Immature natural killer cell (primary cell): ENCODE results near the gene AK5. TPM values are rescaled to one million over a fixed set of nuclear protein-coding genes. Genes with fewer than 3 reads are reported as not detected.
"Not testable (repeated sequence)": the region's sequence is repeated elsewhere in the genome, so short reads cannot be mapped to it uniquely, and the experiment has no call there.

ENCODE experiments used
- DNase-seq, 3 donors: peaks; one replicate each; pipeline ENCODE4 v3.0.0; 2022; ENCODE audit warnings: mixed read lengths in 1 of 3
- H3K27ac Mint-ChIP-seq, 6 donors: one replicate each; pipeline ENCODE4 v1.8.0; 2020; ENCODE audit warnings: mixed read lengths in 6 of 6, mild to moderate bottlenecking in 5 of 6, inconsistent platforms in 4 of 6, moderate library complexity in 3 of 6
- H3K27me3 Mint-ChIP-seq, 3 donors: one replicate each; pipeline ENCODE4 v1.8.0; 2020 to 2021; ENCODE audit warnings: low read depth in 3 of 3, mild to moderate bottlenecking in 3 of 3, mixed read lengths in 3 of 3, moderate library complexity in 3 of 3, inconsistent platforms in 1 of 3
- H3K36me3 Mint-ChIP-seq, 3 donors: one replicate each; pipeline ENCODE4 v1.8.0; 2020; ENCODE audit warnings: mixed read lengths in 3 of 3, inconsistent platforms in 2 of 3, mild to moderate bottlenecking in 2 of 3
- H3K4me1 Mint-ChIP-seq, 2 donors: one replicate each; pipeline ENCODE4 v1.8.0; 2020; ENCODE audit warnings: inconsistent platforms in 2 of 2, mild to moderate bottlenecking in 2 of 2, mixed read lengths in 2 of 2, moderate library complexity in 1 of 2
- H3K4me3 Mint-ChIP-seq, 5 donors: one replicate each; pipeline ENCODE4 v1.8.0; 2020; ENCODE audit warnings: mild to moderate bottlenecking in 5 of 5, mixed read lengths in 5 of 5, inconsistent platforms in 3 of 5, moderate library complexity in 3 of 5
- H3K9me3 Mint-ChIP-seq, 6 donors: one replicate each; pipeline ENCODE4 v1.8.0; 2020; ENCODE audit warnings: mild to moderate bottlenecking in 6 of 6, mixed read lengths in 6 of 6, inconsistent platforms in 4 of 6, moderate library complexity in 3 of 6
- polyA plus RNA-seq, 3 donors: library from polyadenylated mRNA; unstranded; fragments of 300-500 nt; fragmentation: Illumina TruSeq; gene quantifications; one replicate each; pipeline ENCODE4 v1.2.3, GENCODE V29; 2021

The AK5 gene
- polyA plus RNA-seq, 3 donors from 2014 or later: 6.3 to 18.8 (median 13.6) TPM

GRCh38 chr1:77416692-77417450, 135.1 kb downstream of the AK5 start:
- H3K27ac Mint-ChIP-seq: no peak overlapping the region
- H3K27me3 Mint-ChIP-seq: peaks cover 5 to 17% (median 11%) of the 10 kb centered on the region in 3 donors
- H3K9me3 Mint-ChIP-seq: peaks cover 0 to 1% (median 0%) of the 10 kb centered on the region in 6 donors
- peaks cover 46 to 56% of the 10 kb centered on the region in 2 donors for H3K4me1 Mint-ChIP-seq
- H3K36me3 Mint-ChIP-seq: peaks cover 0 to 33% (median 8%) of the 10 kb centered on the region in 3 donors
- no peak for DNase-seq
- no peak overlapping the region for H3K4me3 Mint-ChIP-seq

GRCh38 chr1:77418055-77418454, 136.2 kb downstream of the AK5 start:
- DNase-seq, H3K27ac Mint-ChIP-seq, H3K4me3 Mint-ChIP-seq, H3K9me3 Mint-ChIP-seq: not testable (repeated sequence)
- peaks cover 46 to 57% of the 10 kb centered on the region in 2 donors for H3K4me1 Mint-ChIP-seq
- peaks cover 0 to 28% (median 5%) of the 10 kb centered on the region in 3 donors for H3K36me3 Mint-ChIP-seq
- H3K27me3 Mint-ChIP-seq: peaks cover 5 to 14% (median 8%) of the 10 kb centered on the region in 3 donors

- Mint-ChIP-seq H3K4me1 (peaks cover 43 to 47% of the 10 kb centered on the region in 2 donors), H3K4me3 (peak overlapping the region; percentile 12 to 71 (median 60)), H3K36me3 (peaks cover 13 to 44% (median 17%) of the 10 kb centered on the region in 3 donors), H3K27ac (peak overlapping the region in 5 of 6 donors; percentile 1 to 81 (median 8)), H3K9me3 (peaks cover 0 to 8% (median 2%) of the 10 kb centered on the region in 6 donors), H3K27me3 (peaks cover 3 to 5% (median 3%) of the 10 kb centered on the region in 3 donors)
- peak; percentile 19 to 38 (median 34) for DNase-seq
Observed at GRCh38 chr1:77421504-77422233, 139.8 kb downstream of the AK5 start.

- no peak overlapping the region for H3K27ac Mint-ChIP-seq
- H3K4me3 Mint-ChIP-seq: no peak overlapping the region
- H3K27me3 Mint-ChIP-seq: peaks cover 0 to 2% (median 0%) of the 10 kb centered on the region in 3 donors
- DNase-seq: no peak
- H3K4me1 Mint-ChIP-seq: peaks cover 42 to 43% of the 10 kb centered on the region in 2 donors
- peaks cover 0 to 14% (median 7%) of the 10 kb centered on the region in 6 donors for H3K9me3 Mint-ChIP-seq
- H3K36me3 Mint-ChIP-seq: peaks cover 13 to 34% (median 14%) of the 10 kb centered on the region in 3 donors
Observed at GRCh38 chr1:77424236-77424635, 142.4 kb downstream of the AK5 start.

GRCh38 chr1:77428068-77428467, 146.2 kb downstream of the AK5 start:
- no peak overlapping the region for H3K4me3 Mint-ChIP-seq
- H3K27me3 Mint-ChIP-seq: no peaks in the 10 kb centered on the region
- H3K36me3 Mint-ChIP-seq: peaks cover 12 to 24% (median 13%) of the 10 kb centered on the region in 3 donors
- no peak for DNase-seq
- peaks cover 6 to 15% of the 10 kb centered on the region in 2 donors for H3K4me1 Mint-ChIP-seq
- H3K27ac Mint-ChIP-seq: no peak overlapping the region
- H3K9me3 Mint-ChIP-seq: peaks cover 0 to 14% (median 7%) of the 10 kb centered on the region in 6 donors

GRCh38 chr1:77430966-77431690, 149.3 kb downstream of the AK5 start:
- Mint-ChIP-seq H3K9me3 (peaks cover 0 to 14% (median 5%) of the 10 kb centered on the region in 6 donors), H3K36me3 (peaks cover 2 to 16% (median 11%) of the 10 kb centered on the region in 3 donors), H3K4me1 (peaks cover 20 to 27% of the 10 kb centered on the region in 2 donors), H3K4me3 (no peak overlapping the region), H3K27me3 (no peaks in the 10 kb centered on the region), H3K27ac (no peak overlapping the region)
- DNase-seq: peak; percentile 54 to 65 (median 65)

- peak overlapping the region in 4 of 6 donors; percentile 6 to 87 (median 52) for H3K27ac Mint-ChIP-seq
- peaks cover 43 to 45% of the 10 kb centered on the region in 2 donors for H3K4me1 Mint-ChIP-seq
- peaks cover 0 to 17% (median 9%) of the 10 kb centered on the region in 3 donors for H3K36me3 Mint-ChIP-seq
- no peak for DNase-seq
- H3K9me3 Mint-ChIP-seq: peaks cover 0 to 2% (median 0%) of the 10 kb centered on the region in 6 donors
- H3K27me3 Mint-ChIP-seq: no peaks in the 10 kb centered on the region
- H3K4me3 Mint-ChIP-seq: no peak overlapping the region
Observed at GRCh38 chr1:77433934-77434333, 152.1 kb downstream of the AK5 start.

GRCh38 chr1:77434967-77435366, 153.1 kb downstream of the AK5 start:
- Mint-ChIP-seq H3K27ac (peak overlapping the region; percentile 65 to 91 (median 84)), H3K36me3 (peaks cover under 1 to 17% (median 12%) of the 10 kb centered on the region in 3 donors), H3K9me3 (peaks cover 0 to 4% (median 2%) of the 10 kb centered on the region in 6 donors), H3K27me3 (no peaks in the 10 kb centered on the region), H3K4me1 (peaks cover 49 to 52% of the 10 kb centered on the region in 2 donors), H3K4me3 (peak overlapping the region; percentile 14 to 65 (median 39))
- DNase-seq: no peak

GRCh38 chr1:77438236-77438913, 156.6 kb downstream of the AK5 start:
- Mint-ChIP-seq H3K4me3 (peak overlapping the region; percentile 30 to 76 (median 67)), H3K27ac (peak overlapping the region; percentile 48 to 88 (median 80)), H3K36me3 (peaks cover 15 to 28% (median 19%) of the 10 kb centered on the region in 3 donors), H3K4me1 (peaks cover 46 to 56% of the 10 kb centered on the region in 2 donors), H3K9me3 (peaks cover 2 to 16% (median 11%) of the 10 kb centered on the region in 6 donors), H3K27me3 (no peaks in the 10 kb centered on the region)
- no peak for DNase-seq

GRCh38 chr1:77446841-77447555, 165.2 kb downstream of the AK5 start:
- no peak overlapping the region for H3K4me3 Mint-ChIP-seq
- H3K4me1 Mint-ChIP-seq: peaks cover 0 to 4% of the 10 kb centered on the region in 2 donors
- H3K36me3 Mint-ChIP-seq: peaks cover 0 to 16% (median 8%) of the 10 kb centered on the region in 3 donors
- DNase-seq: no peak
- H3K27ac Mint-ChIP-seq: no peak overlapping the region
- peaks cover 0 to 6% (median 3%) of the 10 kb centered on the region in 3 donors for H3K27me3 Mint-ChIP-seq
- H3K9me3 Mint-ChIP-seq: no peaks in the 10 kb centered on the region

GRCh38 chr1:77447669-77448068, 165.8 kb downstream of the AK5 start:
- H3K27me3 Mint-ChIP-seq: peaks cover 0 to 6% (median 3%) of the 10 kb centered on the region in 3 donors
- peaks cover 0 to 4% of the 10 kb centered on the region in 2 donors for H3K4me1 Mint-ChIP-seq
- no peak for DNase-seq
- H3K27ac Mint-ChIP-seq: no peak overlapping the region
- no peaks in the 10 kb centered on the region for H3K9me3 Mint-ChIP-seq
- no peak overlapping the region for H3K4me3 Mint-ChIP-seq
- H3K36me3 Mint-ChIP-seq: peaks cover 0 to 16% (median 8%) of the 10 kb centered on the region in 3 donors

- H3K4me3 Mint-ChIP-seq: no peak overlapping the region
- peaks cover 0 to 2% (median 0%) of the 10 kb centered on the region in 3 donors for H3K27me3 Mint-ChIP-seq
- H3K9me3 Mint-ChIP-seq: no peaks in the 10 kb centered on the region
- no peak for DNase-seq
- H3K36me3 Mint-ChIP-seq: peaks cover 0 to 13% (median 7%) of the 10 kb centered on the region in 3 donors
- no peak overlapping the region for H3K27ac Mint-ChIP-seq
- H3K4me1 Mint-ChIP-seq: peaks cover 31 to 35% of the 10 kb centered on the region in 2 donors
Observed at GRCh38 chr1:77459881-77460280, 178.1 kb downstream of the AK5 start.
